SKM-1 treated with dmso at 0.1 percent for 144 hours (cell line): ENCODE measurements around the gene B4GALT6.

ENCODE experiments used
- DNase-seq: peaks from one replicate; lab custom pipeline; 2025; ENCODE audit not compliant: unreplicated experiment; lab: John Stamatoyannopoulos, UW

The B4GALT6 gene

GRCh38 chr18:31661965-31662364 lies 22.4 kb downstream of the B4GALT6 start:
- DNase-seq: no peak

DNA sequence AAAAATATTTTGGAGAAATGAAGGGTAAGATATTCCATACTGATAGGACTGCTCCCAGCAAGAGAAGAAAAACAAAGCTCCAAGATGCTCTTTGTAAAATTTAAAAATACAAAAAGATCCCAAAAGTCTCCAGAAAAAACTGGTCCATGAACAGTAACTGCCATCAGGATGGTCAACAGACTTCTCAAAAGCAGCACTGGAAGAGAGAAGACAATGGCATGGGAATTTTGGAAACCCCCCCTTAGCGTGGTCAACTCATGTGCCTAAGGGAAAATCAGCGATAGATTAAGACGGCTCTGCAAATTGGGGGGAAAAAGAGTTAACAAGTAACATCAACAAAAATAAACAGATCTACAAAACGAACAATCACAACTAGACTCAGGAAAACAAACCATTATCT lies 23.6 kb downstream of the B4GALT6 start:
- DNase-seq: no peak

DNA sequence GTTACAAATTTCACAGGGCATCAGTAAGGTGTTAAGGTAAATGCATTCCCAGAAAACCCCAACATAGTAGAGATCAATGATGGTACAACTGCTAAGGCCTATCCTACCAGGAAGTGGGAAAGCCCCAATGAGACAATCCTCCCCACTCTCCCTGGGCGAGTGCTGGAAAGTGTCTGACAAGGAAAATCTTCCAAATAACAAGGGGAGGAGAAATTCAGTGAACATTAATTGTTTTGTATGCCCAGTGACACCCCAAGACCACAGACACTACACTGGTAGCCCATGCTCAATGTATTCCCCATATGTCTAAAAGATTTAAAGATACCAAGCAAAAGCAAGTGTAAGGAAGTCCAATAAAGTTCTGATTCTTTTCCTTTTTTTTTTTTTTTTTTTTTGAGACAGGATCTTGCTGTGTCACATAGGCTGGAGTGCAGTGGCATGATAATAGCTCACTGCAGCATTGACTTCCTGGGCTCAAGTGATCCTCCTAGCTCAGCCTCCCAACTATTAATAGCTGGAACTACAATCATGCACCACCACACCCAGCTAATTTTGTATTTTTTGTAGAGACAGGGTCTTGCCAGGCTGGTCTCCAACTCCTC lies 24.7 kb downstream of the B4GALT6 start:
- no peak for DNase-seq

- no peak for DNase-seq
These were observed 25.5 kb downstream of the B4GALT6 start for GRCh38 chr18:31658670-31659575.

DNA sequence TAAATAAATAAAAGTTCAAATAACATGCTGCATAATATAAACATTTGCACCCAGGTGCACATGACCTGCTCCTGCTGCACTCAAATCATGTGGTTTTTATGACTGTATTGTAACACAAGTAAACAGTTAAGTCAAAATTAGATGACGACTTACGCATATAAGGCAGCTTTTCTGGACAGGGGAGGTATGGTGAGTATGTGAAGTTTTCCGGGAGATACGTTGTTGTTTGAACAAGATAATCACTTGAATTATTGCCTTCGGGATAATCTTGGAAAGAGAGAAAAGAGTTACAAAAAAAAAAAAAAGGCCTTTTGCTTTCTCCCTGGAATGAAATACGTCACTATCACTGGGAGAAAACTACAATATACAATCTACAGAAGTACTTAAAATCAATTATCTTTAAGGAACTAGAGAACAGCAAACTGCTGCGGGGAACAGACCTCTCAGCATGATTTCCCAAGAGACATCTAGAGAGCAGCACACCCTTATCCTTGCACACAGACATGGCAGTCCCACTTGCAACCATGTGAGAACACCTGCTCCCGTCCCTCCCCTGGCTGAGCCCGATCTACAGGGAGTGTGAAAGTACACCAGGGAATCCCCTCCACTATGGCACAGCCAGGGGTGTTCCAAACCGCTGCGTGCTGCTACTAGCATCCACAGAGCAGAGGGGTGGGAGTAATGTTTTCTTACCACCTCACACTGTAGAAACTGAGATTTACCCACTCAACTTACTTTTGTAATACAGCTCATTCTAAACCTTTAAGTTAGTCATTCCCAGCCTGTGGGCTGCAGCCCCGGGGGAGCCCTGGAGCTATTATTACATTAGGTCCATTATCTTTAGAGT lies 26.3 kb downstream of the B4GALT6 start:
- DNase-seq: no peak

DNA sequence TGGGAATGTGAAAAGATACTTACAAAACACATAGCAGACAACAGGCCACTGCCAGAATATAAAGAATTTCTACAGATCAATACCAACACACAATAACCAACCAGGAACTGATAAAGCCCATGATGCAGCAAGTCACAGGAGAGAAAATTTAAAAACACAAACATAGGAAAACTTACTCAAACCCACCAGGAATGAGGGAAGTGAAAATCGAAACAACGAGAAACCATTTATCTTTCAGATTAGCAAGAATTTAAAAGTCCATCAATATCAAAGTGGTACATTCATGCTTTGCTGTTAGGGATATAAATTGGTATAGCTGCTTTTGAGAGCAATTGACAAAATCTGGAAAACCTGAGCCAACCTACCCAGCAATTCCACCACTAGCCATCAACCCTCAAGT lies 27.6 kb downstream of the B4GALT6 start:
- no peak for DNase-seq

- DNase-seq: no peak
These were observed 29.0 kb downstream of the B4GALT6 start for GRCh38 chr18:31655354-31655753.

DNA sequence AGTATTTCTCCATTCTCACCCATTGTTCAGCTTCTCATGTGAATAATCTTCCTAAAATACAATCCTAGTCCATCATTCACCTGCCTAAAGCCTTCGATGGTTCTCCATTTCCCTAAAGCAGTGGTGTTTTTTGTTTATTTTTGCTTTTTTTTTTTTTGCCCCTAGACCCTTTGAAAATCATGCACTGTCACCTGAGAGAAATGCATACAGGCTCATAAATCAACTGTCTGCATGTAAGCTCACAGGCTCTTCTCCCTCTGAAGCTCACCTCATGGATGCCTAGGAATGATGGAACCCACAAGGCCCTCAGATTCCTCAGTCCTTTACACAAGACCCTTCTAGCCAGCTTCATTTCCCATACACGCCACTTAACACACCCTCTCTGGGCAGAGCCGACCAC lies 31.5 kb downstream of the B4GALT6 start:
- no peak for DNase-seq

- no peak for DNase-seq
These were observed 32.0 kb downstream of the B4GALT6 start for GRCh38 chr18:31652357-31652756.

- no peak for DNase-seq
These were observed 33.0 kb downstream of the B4GALT6 start for GRCh38 chr18:31651369-31651768.

DNA sequence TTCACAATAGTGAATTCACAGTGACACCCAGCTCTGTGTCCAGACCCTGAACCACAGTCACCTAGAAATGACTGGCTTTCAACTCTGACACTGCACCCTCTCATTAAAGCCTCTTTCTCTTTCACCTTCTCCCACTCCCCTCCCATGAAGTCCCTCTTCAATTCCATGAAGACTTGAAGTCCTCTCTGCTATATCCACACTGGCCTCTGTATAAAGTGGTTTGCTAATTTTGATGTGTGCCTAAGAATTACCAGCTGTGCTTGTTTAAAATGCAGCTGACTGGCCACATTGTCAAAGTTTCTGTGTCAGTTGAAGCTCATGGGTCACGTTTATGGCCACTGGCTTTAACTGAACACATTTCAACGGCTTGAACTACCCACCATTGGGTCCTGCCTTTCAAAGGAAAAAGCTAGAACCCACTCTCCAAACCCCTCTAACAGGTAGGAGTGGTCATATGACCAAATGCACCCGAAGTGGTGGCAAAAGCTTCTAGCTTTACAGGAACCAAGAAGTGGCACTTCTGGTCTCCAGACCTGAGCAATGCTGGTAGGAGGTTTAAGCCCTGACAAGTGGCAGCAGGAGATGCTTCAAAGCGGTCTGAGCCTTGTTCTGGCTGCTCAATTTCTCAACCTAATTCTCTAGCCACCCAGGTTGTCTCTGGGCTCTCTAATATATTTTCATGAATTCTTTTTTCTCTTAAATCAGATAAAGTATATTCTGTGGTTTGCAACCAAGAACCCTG lies 34.2 kb downstream of the B4GALT6 start:
- DNase-seq: no peak

DNA sequence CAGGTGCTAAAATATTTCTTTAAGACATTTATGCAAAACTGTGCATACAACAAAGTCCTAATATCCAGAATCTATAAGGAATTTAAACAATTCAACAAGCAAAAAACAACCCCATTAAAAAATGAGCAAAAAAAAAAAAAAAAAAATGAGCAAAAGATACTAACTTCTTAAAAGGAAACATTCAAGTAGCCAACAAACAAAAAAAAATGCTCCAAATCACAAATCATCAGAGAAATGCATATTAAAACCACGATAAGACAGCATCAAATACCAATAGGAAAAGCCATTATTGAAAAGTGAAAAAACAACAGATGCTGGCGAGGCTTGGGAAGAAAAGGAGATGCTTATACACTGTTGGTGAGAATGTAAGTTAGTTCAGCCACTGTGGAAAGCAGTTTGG lies 34.9 kb downstream of the B4GALT6 start:
- no peak for DNase-seq

DNA sequence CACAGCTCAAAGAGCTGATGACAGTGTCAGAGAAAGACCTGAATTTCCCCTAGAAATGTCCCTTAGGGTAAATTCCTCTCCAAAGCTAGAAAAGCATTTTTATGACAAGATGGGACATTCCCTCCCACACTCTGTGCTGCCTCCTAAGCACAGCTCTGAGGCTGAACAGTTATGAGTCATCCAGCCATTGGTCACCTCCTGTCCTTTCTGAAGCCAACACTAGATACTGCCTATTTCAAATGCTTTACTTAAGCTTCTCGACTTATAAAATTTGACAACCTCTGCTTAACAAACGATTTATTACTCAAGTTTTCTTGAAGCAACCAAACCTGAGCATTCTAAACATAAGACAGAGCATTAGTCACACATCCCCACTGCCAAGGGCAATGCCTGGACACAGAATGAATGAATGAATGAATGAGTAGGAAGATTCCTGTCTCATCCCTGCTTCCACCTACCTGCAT lies 35.4 kb downstream of the B4GALT6 start:
- no peak for DNase-seq

GRCh38 chr18:31648458-31648857 lies 35.9 kb downstream of the B4GALT6 start:
- no peak for DNase-seq

GRCh38 chr18:31647127-31647753 lies 37.1 kb downstream of the B4GALT6 start:
- no peak for DNase-seq

DNA sequence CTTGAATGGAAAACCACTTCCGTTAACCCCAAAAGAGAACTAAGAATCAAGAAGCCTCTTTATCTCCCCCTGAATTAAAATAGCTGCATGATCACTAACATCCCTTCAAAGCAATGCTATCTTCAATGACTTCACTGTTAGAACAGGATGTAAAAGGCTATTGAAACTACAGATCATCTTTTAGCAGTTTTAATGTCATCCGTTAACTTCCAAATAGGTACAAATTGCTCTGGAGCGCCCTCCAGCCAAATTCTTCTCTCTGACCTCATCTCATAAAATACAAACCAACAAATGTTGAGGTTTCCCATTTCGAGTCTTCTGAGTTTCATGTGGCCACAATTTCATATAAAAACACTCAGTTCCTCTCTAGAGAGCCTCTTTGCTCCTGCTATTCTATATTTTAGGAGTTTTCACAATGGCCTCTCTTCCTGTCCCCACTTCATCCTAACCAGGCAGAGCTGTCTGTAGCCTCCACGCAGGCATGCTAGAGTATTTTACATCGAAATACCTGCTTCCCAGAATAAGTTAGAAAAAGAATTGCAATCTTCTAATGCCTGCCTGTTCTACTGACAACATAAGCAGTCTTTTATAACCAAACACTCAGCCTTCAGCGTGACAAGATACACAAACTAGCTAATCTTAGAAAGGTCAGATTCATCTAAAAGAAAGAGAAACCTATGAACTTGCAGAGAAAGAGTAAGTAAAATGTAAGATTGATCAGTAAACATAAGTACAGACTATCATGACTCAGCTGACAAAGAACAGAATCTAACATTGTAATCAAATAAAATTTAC lies 37.9 kb downstream of the B4GALT6 start:
- no peak for DNase-seq

GRCh38 chr18:31645411-31645810 lies 39.0 kb downstream of the B4GALT6 start:
- no peak for DNase-seq

DNA sequence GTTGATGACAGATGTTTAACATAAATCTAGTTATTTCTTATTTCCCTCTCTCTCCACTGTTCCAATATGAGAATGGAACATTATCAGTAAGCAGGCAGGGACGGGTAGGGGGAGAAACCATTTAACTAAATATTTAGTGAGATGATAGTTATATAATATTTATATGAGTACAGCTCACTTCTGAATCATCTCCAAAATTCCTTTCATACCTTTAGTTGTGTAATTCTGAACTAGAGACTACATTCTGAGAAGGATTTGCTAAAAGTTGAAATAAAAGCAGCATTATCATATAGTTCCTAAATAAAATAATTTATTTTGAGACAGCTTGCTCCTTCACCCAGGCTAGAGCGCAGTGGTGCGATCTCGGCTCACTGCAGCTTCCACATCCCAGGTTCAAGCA lies 41.4 kb downstream of the B4GALT6 start:
- no peak for DNase-seq

DNA sequence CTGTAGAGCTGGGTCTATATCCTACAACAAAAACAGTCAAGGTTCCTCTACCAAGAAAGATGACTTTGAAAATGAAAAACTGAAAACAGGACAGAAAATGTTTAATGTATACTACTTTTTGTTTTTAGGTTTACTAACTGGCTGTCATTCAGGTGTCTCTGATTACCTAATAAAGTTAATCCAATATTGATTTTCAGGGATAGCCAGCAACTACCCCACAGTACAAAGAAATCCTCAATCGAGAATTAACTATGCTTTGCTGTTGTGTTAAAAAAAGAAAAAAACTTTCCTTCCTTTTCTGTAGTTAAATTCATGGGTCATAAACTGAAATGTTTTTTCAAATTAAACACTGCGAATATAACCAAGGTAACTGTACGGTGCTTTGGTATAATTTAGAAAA lies 46.9 kb downstream of the B4GALT6 start:
- DNase-seq: no peak

DNA sequence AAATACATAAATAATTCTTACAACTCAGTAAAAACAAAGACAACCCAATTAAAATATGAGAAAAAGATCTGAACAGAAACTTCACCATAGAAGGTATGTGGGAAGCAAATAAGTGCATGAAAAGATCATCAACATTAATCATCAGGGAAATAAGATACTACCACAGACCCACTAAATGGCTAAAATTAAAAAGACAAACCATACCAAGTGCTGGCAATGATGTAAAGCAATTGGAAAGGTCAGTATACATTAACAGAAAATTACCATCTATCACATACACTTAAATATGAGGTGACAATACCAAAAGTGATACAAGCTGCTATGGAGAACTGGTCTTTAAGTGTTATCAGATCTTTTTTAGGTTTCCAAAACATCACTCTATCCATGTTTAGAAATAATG lies 48.0 kb downstream of the B4GALT6 start:
- no peak for DNase-seq
